Gastrocnemius medialis (tissue), 4 donors: ENCODE measurements around the gene CEP20.

Experiments used
- POLR2A ChIP-seq, 2 donors: fragments of 450-650 bp; IDR thresholded peaks; one replicate each; pipeline ENCODE4 v1.6.1; 2017; ENCODE audit warnings: antibody characterized with exemption in 2 of 2, mild to moderate bottlenecking in 2 of 2, moderate library complexity in 2 of 2
- TF ChIP-seq, protein P1 (sequence below), 5 experiments: fragments of 450-650 bp in 3 of 5; fragments of 200-600 bp in 2 of 5; sonication (generic) in 2 of 5; IDR thresholded peaks in 4 of 5; conservative IDR thresholded peaks in 1 of 5; 1 replicate in 4 of 5; 2 replicates in 1 of 5; pipeline ENCODE4 v1.5.1; 2016 to 2019; ENCODE audit warnings: antibody characterized with exemption in 5 of 5, mild to moderate bottlenecking in 3 of 5, moderate library complexity in 3 of 5

DNA sequence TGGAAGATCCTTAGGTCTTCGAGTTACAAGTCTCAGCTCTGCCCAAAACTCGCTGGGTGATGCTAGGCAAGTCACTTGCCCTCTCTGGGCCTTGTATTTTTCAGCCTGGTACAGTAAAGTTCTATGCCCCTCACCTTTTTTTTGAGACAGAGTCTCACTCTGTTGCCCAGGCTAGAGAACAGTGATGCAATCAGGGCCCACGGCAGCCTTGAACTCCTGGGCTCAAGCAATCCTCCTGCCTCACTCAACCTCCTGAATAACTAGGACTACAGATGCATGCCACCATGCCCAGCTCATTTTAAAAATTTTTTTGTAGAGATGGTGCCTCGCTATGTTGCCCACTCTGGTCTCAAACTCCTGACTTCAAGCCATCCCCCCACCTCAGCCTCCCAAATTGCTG, 35.4 kb downstream of the CEP20 start:
- TF ChIP-seq, protein P1, sequence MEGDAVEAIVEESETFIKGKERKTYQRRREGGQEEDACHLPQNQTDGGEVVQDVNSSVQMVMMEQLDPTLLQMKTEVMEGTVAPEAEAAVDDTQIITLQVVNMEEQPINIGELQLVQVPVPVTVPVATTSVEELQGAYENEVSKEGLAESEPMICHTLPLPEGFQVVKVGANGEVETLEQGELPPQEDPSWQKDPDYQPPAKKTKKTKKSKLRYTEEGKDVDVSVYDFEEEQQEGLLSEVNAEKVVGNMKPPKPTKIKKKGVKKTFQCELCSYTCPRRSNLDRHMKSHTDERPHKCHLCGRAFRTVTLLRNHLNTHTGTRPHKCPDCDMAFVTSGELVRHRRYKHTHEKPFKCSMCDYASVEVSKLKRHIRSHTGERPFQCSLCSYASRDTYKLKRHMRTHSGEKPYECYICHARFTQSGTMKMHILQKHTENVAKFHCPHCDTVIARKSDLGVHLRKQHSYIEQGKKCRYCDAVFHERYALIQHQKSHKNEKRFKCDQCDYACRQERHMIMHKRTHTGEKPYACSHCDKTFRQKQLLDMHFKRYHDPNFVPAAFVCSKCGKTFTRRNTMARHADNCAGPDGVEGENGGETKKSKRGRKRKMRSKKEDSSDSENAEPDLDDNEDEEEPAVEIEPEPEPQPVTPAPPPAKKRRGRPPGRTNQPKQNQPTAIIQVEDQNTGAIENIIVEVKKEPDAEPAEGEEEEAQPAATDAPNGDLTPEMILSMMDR (IDR thresholded peaks at IDR 0.05 in 4 of 5, conservative IDR thresholded peaks at IDR 0.05 in 1 of 5) = no peak
- TF ChIP-seq POLR2A (IDR thresholded peaks at IDR 0.05) = no peak
